Measurements from ENCODE around the gene PRDM10.

DNA sequence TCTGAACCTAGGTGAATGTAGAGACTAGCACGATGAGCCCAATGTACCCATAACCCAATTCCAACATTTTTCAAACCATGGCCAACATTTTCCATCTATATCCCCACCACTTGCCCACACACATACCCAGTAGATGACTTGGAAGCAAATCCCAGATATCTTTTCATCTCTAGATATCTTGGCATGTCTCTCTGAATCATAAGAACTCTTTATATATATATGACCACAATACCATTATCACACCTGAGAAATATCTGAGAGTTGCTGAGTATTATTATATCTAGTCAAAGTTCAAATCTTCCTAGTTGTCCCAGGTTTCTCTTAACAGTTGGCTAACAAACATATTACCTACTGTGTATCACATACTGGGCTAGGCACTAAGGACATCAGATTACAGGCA, 69.4 kb downstream of the PRDM10 start:
- TF ChIP-seq, protein P1, sequence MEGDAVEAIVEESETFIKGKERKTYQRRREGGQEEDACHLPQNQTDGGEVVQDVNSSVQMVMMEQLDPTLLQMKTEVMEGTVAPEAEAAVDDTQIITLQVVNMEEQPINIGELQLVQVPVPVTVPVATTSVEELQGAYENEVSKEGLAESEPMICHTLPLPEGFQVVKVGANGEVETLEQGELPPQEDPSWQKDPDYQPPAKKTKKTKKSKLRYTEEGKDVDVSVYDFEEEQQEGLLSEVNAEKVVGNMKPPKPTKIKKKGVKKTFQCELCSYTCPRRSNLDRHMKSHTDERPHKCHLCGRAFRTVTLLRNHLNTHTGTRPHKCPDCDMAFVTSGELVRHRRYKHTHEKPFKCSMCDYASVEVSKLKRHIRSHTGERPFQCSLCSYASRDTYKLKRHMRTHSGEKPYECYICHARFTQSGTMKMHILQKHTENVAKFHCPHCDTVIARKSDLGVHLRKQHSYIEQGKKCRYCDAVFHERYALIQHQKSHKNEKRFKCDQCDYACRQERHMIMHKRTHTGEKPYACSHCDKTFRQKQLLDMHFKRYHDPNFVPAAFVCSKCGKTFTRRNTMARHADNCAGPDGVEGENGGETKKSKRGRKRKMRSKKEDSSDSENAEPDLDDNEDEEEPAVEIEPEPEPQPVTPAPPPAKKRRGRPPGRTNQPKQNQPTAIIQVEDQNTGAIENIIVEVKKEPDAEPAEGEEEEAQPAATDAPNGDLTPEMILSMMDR (IDR thresholded peaks at IDR 0.05), result no peak
- TF ChIP-seq POLR2A (IDR thresholded peaks at IDR 0.05; ENCODE audit: low read depth), result no peak
